GM21619 (cell line): ENCODE data around the gene D2HGDH.
"Not testable (repeated sequence)": the region's sequence is repeated elsewhere in the genome, so short reads cannot be mapped to it uniquely, and the experiment has no call there.

Experiments
- ATAC-seq: cut with Tn5 transposase; IDR thresholded peaks from one replicate; pipeline ENCODE4 v1.9.1; 2021; ENCODE audit not compliant: unreplicated experiment

Gene D2HGDH

GRCh38 chr2:241791385-241791784, 57.0 kb downstream of the D2HGDH start:
- not testable (repeated sequence) for ATAC-seq

- no peak for ATAC-seq
Observed at GRCh38 chr2:241793385-241793784, 59.0 kb downstream of the D2HGDH start.

GRCh38 chr2:241794250-241794823, 59.9 kb downstream of the D2HGDH start:
- no peak for ATAC-seq

- no peak for ATAC-seq
Observed at GRCh38 chr2:241795021-241795999, 60.9 kb downstream of the D2HGDH start.

- no peak for ATAC-seq
Observed at GRCh38 chr2:241796209-241796608, 61.8 kb downstream of the D2HGDH start.

- ATAC-seq, result no peak
Observed at GRCh38 chr2:241796610-241797138, 62.2 kb downstream of the D2HGDH start.

- ATAC-seq, result no peak
Observed at GRCh38 chr2:241797441-241798080, 63.1 kb downstream of the D2HGDH start.

GRCh38 chr2:241798081-241798630, 63.7 kb downstream of the D2HGDH start:
- ATAC-seq, result no peak

- ATAC-seq, result no peak
Observed at GRCh38 chr2:241798631-241799521, 64.4 kb downstream of the D2HGDH start.

- no peak for ATAC-seq
Observed at GRCh38 chr2:241799522-241800197, 65.2 kb downstream of the D2HGDH start.

GRCh38 chr2:241800198-241800903, 65.9 kb downstream of the D2HGDH start:
- ATAC-seq, result not testable (repeated sequence)

GRCh38 chr2:241801611-241802420, 67.4 kb downstream of the D2HGDH start:
- no peak for ATAC-seq

- ATAC-seq, result no peak
Observed at GRCh38 chr2:241802421-241803318, 68.2 kb downstream of the D2HGDH start.

GRCh38 chr2:241803387-241804325, 69.2 kb downstream of the D2HGDH start:
- ATAC-seq, result no peak

GRCh38 chr2:241804326-241805229, 70.1 kb downstream of the D2HGDH start:
- ATAC-seq, result no peak
